ENCODE measurements around the gene OIT3.
"Not testable (repeated sequence)": the region's sequence is repeated elsewhere in the genome, so short reads cannot be mapped to it uniquely, and the experiment has no call there.

OIT3 gene

GRCh38 chr10:72898616-72899015 lies 5.1 kb downstream of the OIT3 start:
- H2AFZ ChIP-seq (ENCODE audit: low read depth), result no peak overlapping the region
- H3K79me2 ChIP-seq (ENCODE audit: insufficient read depth, low read depth), result no peaks in the 10 kb centered on the region
- no peaks in the 10 kb centered on the region for H3K27me3 ChIP-seq (ENCODE audit: insufficient read depth, low read depth)
- no peak for TF ChIP-seq CTCF (conservative IDR thresholded peaks at IDR 0.05; ENCODE audit: low read depth, low read length)
- H3K4me1 ChIP-seq (ENCODE audit: low read depth, poor library complexity, severe bottlenecking), result no peaks in the 10 kb centered on the region
- H3K27ac ChIP-seq, result no peak overlapping the region
- H3K36me3 ChIP-seq (ENCODE audit: insufficient read depth), result no peaks in the 10 kb centered on the region
- no peaks in the 10 kb centered on the region for H4K20me1 ChIP-seq (ENCODE audit: insufficient read depth)
- H3K9ac ChIP-seq, result no peak overlapping the region
- H3K4me3 ChIP-seq (IDR thresholded peaks at IDR 0.05; ENCODE audit: insufficient read depth, low read depth, low read length), result no peak overlapping the region
- H3K4me2 ChIP-seq, result no peak overlapping the region

GRCh38 chr10:72899545-72899944 lies 6.0 kb downstream of the OIT3 start:
- no peak overlapping the region for H3K4me2 ChIP-seq
- H2AFZ ChIP-seq (ENCODE audit: low read depth), result no peak overlapping the region
- no peak for TF ChIP-seq CTCF (conservative IDR thresholded peaks at IDR 0.05; ENCODE audit: low read depth, low read length)
- H3K36me3 ChIP-seq (ENCODE audit: insufficient read depth), result no peaks in the 10 kb centered on the region
- no peak overlapping the region for H3K27ac ChIP-seq
- no peak overlapping the region for H3K9ac ChIP-seq
- no peaks in the 10 kb centered on the region for H3K27me3 ChIP-seq (ENCODE audit: insufficient read depth, low read depth)
- no peaks in the 10 kb centered on the region for H3K79me2 ChIP-seq (ENCODE audit: insufficient read depth, low read depth)
- H3K4me1 ChIP-seq (ENCODE audit: low read depth, poor library complexity, severe bottlenecking), result no peaks in the 10 kb centered on the region
- H4K20me1 ChIP-seq (ENCODE audit: insufficient read depth), result no peaks in the 10 kb centered on the region
- no peak overlapping the region for H3K4me3 ChIP-seq (IDR thresholded peaks at IDR 0.05; ENCODE audit: insufficient read depth, low read depth, low read length)

GRCh38 chr10:72903941-72904446 lies 10.5 kb downstream of the OIT3 start:
- not testable (repeated sequence) for H3K27me3 ChIP-seq (ENCODE audit: insufficient read depth, low read depth); H3K4me2 ChIP-seq; H3K27ac ChIP-seq; H3K4me3 ChIP-seq (IDR thresholded peaks at IDR 0.05; ENCODE audit: insufficient read depth, low read depth, low read length); H3K79me2 ChIP-seq (ENCODE audit: insufficient read depth, low read depth); H3K9ac ChIP-seq; H3K36me3 ChIP-seq (ENCODE audit: insufficient read depth); H2AFZ ChIP-seq (ENCODE audit: low read depth); H3K4me1 ChIP-seq (ENCODE audit: low read depth, poor library complexity, severe bottlenecking); H4K20me1 ChIP-seq (ENCODE audit: insufficient read depth)

GRCh38 chr10:72904806-72905205 lies 11.3 kb downstream of the OIT3 start:
- no peak overlapping the region for H3K4me2 ChIP-seq
- H3K79me2 ChIP-seq (ENCODE audit: insufficient read depth, low read depth), result no peaks in the 10 kb centered on the region
- TF ChIP-seq CTCF (conservative IDR thresholded peaks at IDR 0.05; ENCODE audit: low read depth, low read length), result no peak
- no peak overlapping the region for H3K27ac ChIP-seq
- no peaks in the 10 kb centered on the region for H3K27me3 ChIP-seq (ENCODE audit: insufficient read depth, low read depth)
- no peaks in the 10 kb centered on the region for H3K4me1 ChIP-seq (ENCODE audit: low read depth, poor library complexity, severe bottlenecking)
- H2AFZ ChIP-seq (ENCODE audit: low read depth), result no peak overlapping the region
- H4K20me1 ChIP-seq (ENCODE audit: insufficient read depth), result no peaks in the 10 kb centered on the region
- H3K9ac ChIP-seq, result no peak overlapping the region
- no peaks in the 10 kb centered on the region for H3K36me3 ChIP-seq (ENCODE audit: insufficient read depth)
- H3K4me3 ChIP-seq (IDR thresholded peaks at IDR 0.05; ENCODE audit: insufficient read depth, low read depth, low read length), result no peak overlapping the region

GRCh38 chr10:72906446-72906845 lies 12.9 kb downstream of the OIT3 start:
- Histone ChIP-seq H3K27ac (no peak overlapping the region), H3K4me3 (IDR thresholded peaks at IDR 0.05; ENCODE audit: insufficient read depth, low read depth, low read length) (no peak overlapping the region), H3K36me3 (ENCODE audit: insufficient read depth) (no peaks in the 10 kb centered on the region), H3K4me2 (no peak overlapping the region), H3K9ac (no peak overlapping the region), H3K27me3 (ENCODE audit: insufficient read depth, low read depth) (no peaks in the 10 kb centered on the region), H3K4me1 (ENCODE audit: low read depth, poor library complexity, severe bottlenecking) (no peaks in the 10 kb centered on the region), H2AFZ (ENCODE audit: low read depth) (no peak overlapping the region), H3K79me2 (ENCODE audit: insufficient read depth, low read depth) (no peaks in the 10 kb centered on the region), H4K20me1 (ENCODE audit: insufficient read depth) (no peaks in the 10 kb centered on the region)
- no peak for TF ChIP-seq CTCF (conservative IDR thresholded peaks at IDR 0.05; ENCODE audit: low read depth, low read length)
